Brain pericyte (primary cell): ENCODE measurements around the gene GGTLC2.

ENCODE experiments used
- DNase-seq: peaks from one replicate; pipeline ENCODE4 v3.0.0-alpha.2; 2012; ENCODE audit warnings: low read depth, low spot score

The GGTLC2 gene

GRCh38 chr22:22689621-22690345 lies 45.4 kb downstream of the GGTLC2 start:
- DNase-seq, result no peak

- DNase-seq, result no peak
Measured at GRCh38 chr22:22691055-22691454, 46.6 kb downstream of the GGTLC2 start.

- DNase-seq, result no peak
Measured at GRCh38 chr22:22691716-22692701, 47.6 kb downstream of the GGTLC2 start.

- DNase-seq, result no peak
Measured at GRCh38 chr22:22692707-22693530, 48.5 kb downstream of the GGTLC2 start.

GRCh38 chr22:22693531-22693884 lies 49.1 kb downstream of the GGTLC2 start:
- DNase-seq, result no peak

- no peak for DNase-seq
Measured at GRCh38 chr22:22694106-22694505, 49.7 kb downstream of the GGTLC2 start.

GRCh38 chr22:22696104-22696503 lies 51.7 kb downstream of the GGTLC2 start:
- DNase-seq, result no peak
